Embryonic facial prominence (tissue), 1 donor: ENCODE results near the gene GALK2.
A peak's percentile ranks its signal among the peaks of the same experiment; 100 is the strongest.
"Not testable (repeated sequence)": the region's sequence is repeated elsewhere in the genome, so short reads cannot be mapped to it uniquely, and the experiment has no call there.

Experiments
- DNase-seq: peaks from one replicate; pipeline ENCODE4 v3.0.0-alpha.2; 2016; ENCODE audit errors: extremely low spot score

The GALK2 gene

GRCh38 chr15:49223536-49224274, 53.7 kb downstream of the GALK2 start:
- DNase-seq, result no peak

DNA sequence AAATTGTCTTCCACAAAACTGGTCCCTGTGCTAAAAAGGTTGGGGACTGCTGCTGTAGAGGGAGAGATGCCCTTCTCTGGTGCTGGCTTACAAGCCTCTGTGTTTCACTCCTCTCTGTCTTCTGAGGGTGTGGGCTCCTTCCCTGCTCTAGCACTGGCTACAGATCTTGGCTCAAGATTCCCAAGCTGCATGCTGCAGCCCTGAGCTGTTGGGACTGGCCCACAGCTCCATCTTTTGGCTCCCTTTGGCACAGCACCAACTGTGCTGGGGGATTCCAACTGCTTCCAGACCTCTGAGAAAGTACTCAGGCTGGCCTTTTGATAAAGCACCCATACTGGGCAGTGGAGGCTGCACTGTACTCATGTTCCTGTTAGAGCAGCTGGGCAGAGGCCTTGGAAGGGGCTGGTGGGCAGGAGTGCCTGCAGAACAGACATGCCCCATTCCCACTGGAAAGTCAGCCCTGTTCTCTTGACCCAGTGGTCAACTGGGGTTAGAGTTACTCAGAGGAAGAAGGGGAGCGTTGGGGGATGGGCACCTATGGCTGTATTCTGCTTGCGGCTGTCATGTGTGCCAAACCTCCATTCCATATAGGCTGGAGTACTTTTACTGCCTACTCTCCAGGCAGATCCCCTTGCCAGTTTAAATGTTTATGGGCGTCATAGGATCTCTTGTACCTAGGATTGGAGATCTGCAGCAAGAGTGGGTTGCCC, 55.7 kb downstream of the GALK2 start:
- DNase-seq, result no peak

DNA sequence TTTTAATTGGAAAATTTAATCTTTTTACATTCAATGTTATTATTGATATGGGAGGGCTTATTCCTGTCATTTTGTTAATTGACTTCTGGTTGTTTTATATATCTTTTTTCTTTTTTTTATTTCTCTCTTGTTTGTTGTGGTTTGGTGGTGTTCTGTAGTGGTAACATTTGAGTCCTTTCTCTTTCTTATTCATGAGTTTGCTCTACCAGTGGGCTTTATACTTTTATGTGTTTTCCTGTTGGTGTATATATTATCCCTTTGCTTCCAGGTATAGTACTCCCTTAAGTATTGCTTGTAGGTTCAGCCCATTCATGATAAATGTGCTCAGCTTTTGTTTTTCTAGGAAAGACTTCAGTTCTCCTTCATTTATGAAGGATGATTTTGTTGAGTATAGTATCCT, 57.6 kb downstream of the GALK2 start:
- no peak for DNase-seq

DNA sequence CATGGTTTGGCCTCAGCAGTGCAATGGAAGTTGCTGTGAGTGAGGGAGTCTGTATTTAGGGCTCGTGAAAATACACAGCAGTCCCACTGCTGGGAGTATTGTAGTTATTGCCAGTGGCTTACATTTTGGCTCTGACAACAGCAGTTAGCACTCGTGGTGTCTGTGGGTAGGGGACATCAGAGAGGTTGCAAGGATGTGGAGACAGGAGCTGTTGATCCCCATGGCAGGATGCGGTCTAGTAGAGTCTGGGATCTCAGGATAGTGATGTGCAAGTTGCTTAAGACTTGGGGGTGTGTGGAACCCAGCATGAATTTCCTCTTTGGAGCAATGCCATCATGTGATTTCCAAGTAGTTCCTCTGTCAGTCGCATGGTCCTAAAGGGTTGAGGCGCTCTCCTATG, 59.9 kb downstream of the GALK2 start:
- DNase-seq, result no peak

- DNase-seq, result no peak
Observed at GRCh38 chr15:49232236-49232806, 62.3 kb downstream of the GALK2 start.

DNA sequence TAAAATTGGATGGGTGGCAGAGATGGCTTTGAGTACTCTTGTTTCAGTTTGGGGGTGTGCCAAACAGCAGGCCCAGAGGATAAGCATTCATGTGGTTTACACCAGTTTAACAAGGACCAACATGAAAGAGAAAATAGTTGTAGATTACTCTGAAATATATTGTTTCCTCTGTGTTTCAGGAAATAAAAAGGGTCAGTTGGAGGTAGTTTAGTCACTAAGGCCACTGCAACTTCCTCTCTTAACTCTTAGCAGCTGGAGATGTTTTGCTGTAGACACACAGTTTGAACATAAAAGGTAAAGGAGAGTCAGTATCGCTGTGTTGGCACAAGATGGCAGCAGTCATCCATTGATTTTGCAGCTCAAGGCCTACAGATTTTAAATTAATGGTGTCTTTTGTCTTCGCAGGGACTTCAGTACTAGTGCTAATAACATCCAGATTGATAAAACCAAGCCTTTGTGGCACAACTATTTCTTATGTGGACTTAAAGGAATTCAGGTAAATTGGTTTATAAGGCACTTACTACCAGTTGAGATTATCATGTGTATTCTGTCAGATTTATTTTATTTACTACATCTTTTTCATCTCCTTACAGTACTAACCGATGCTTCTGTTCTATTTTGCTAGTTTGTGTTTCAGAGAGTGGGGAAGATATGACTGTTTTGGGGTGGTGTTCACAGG, 65.5 kb downstream of the GALK2 start:
- peak; percentile 84 for DNase-seq

DNA sequence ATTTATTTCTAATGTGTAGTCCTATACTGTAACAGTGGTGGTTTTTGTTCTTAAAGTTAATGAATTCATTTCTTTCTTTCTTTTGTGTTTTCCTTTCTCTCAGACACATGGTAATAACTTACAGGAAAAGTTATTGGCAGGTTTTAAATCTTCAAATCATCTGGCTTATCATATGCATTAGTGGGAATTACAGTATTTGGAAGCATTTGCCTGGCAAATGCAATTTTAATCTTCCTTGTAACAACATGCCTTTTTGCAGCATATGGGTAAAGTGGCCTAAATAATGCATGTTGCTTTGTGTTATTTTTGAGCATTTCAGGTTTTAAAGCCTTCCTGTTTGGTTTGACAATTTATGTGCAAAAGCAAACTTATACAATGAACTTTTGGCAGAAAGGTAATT, 66.8 kb downstream of the GALK2 start:
- no peak for DNase-seq

DNA sequence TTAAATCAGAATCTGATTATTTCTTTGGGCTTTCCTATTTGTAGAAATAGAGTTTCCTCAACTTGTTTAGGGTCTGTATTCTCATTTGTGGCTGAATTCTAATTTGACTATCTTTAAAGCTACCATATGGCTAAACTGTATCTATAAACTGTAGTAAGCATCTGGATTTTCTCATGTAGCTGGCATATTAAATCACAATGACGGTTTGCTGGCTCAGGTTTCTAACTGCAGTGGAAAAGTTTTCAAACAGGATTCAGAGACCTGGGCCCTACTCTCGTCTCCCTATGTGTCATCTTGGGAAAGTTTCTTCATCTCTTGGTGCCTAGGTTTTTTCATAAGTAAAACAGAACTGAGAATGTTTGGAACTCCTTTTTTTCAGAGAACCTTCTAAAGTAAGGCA, 68.3 kb downstream of the GALK2 start:
- DNase-seq, result peak; percentile 47

GRCh38 chr15:49239105-49239504, 69.1 kb downstream of the GALK2 start:
- DNase-seq, result no peak

DNA sequence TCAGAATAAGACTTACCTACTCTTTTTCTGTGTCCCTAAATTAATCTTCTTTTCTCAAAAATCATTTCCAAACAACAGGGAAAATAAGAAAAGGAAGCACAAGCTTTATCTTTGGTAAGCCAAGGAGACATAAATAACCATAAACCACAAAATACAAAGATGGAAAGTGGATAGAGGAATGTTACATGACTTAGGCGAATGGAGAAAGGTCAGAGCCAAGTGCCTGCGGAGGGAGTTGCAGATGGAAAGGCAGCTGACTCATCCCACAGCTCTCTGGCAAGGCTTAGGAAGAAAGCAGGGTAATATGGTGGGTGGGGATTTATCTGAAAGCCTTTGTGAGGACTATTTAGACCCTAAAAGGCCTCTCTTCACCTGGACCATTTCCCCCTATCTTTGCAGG, 72.8 kb downstream of the GALK2 start:
- no peak for DNase-seq

GRCh38 chr15:49247556-49248110, 77.6 kb downstream of the GALK2 start:
- DNase-seq, result no peak

DNA sequence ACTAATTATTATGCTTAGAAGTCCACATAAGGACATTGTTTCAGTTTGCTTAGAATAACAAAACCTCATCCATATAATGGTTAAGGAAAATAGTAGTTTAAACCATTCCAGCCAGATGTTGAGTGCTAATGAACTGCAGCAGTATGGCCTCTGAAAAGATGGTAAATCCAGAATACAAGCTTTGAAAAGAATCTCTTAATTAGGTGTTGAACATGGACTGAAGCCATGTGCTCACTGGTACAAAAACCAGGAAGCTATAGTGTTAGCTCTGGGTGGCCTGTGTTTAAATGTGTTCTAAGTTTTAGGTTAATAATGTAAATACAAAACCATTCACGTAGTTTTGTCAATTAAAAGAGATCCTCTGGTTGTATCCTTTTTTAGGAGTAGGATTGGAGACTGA, 78.2 kb downstream of the GALK2 start:
- no peak for DNase-seq

- DNase-seq, result no peak
Observed at GRCh38 chr15:49255966-49256759, 86.1 kb downstream of the GALK2 start.

DNA sequence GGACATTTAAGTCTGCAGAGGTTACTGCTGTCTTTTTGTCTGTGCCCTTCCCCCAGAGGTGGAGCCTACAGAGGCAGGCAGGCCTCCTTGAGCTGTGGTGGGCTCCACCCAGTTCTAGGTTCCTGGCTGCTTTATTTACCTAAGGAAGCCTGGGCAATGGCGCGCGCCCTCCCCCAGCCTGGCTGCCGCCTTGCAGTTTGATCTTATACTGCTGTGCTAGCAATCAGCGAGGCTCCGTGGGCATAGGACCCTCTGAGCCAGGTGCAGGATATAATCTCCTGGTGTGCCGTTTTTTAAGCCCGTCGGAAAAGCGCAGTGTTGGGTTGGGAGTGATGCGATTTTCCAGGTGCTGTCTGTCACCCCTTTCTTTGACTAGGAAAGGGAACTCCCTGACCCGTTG, 95.1 kb downstream of the GALK2 start:
- not testable (repeated sequence) for DNase-seq

DNA sequence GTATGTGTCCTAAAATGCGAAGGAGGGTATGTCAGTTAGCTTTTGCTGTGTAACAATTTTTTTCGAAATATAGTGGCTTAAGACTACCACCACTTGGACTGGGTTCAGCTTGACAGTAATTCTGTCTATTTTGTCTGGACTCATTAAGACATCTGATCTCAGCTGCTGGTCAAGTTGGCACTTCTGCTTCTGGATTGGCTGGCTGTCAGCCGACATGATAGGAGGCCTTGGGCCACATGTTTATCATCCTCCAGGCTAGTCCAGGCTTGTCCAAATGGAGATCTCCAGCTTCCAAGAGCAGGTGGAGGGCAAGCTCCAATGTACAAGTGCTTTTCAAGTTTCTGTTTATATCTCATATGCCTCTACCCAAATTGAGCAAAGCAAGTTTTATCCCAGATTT, 95.9 kb downstream of the GALK2 start:
- DNase-seq, result no peak

GRCh38 chr15:49270541-49271421, 100.7 kb downstream of the GALK2 start:
- no peak for DNase-seq

DNA sequence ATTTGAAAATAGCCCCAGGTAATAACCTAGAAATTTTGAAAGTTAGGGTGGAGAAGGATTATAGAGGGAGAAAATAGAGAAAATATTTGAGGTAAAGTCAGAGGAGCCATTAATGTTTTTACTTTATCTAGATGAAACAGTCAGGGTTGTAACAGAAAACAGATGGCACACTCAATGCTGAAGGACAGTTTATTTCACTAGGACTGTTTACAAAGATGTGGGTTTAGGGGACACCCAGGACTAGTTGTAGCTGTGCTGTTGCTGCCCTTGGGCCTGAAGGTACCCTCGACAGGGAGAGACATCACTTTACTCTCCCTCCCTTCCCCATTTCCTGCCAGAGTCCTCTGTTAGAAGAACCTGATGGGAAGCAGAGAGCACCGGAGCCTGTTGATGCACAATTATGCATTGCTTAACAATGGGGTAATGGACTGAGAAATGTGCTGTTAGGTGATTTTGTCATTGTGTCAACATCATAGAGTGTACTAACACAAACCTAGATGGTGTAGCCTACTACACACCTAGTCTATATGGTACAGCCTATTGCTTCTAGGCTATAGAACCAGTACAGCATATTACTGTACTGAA, 103.8 kb downstream of the GALK2 start:
- DNase-seq, result no peak

- no peak for DNase-seq
Observed at GRCh38 chr15:49278751-49279150, 108.7 kb downstream of the GALK2 start.

DNA sequence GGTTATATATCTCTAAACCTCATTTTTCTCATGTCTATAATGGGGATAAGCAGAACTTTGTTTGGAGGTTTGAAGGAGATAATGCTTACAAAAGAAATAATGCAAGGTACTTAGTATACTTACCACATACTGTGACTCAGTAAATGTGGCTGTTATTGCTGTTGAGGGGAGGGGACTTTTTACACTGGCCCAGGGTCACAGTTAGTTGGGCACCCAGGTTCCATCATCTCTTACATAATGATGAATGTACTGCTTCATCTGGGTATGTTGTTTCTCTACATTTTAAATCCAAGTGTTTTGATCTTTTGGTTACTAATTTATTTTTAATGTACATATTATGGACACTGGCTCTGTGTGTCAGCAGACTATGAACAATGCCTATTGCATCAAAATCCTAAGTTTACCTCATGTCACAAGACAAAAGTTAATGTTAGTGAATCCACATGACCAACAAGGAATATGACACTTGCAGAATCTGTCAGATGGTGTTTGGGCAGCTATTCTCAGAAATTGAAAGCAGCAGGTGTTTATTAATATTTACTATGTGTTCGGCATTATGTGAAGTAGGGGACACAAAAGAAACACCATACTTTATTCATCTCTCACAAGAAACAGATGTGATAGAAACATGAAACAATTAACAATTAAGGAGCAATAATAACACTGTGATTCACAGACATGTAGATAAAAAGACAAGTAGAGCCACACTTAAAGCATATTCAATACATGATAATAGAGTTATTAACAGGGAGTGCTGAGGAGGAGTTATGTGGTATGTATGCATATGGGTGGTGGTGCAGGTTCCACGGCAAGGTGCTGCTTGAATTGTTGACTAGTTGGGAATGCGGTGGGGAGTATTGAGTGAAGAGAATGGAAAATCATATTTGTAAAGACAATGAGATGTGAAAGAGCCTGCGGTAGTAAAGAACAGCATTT, 109.7 kb downstream of the GALK2 start:
- DNase-seq, result no peak
